A375 (cell line): ENCODE data around the gene INAVA. TPM values are rescaled to one million over a fixed set of nuclear protein-coding genes. Genes with fewer than 3 reads are reported as not detected.

Experiments used
- small RNA-seq: library from RNA; depleted of rRNA; stranded (forward); fragments of <200 nt; gene quantifications from one replicate; pipeline ENCODE3, GENCODE V24; 2014
- total RNA-seq: library from RNA; depleted of rRNA; stranded (reverse); fragments of >200 nt; shearing (Covaris generic); gene quantifications from 2 replicates; pipeline ENCODE4 v1.2.3, GENCODE V29; 2014; rRNA removed

The INAVA gene, protein sequence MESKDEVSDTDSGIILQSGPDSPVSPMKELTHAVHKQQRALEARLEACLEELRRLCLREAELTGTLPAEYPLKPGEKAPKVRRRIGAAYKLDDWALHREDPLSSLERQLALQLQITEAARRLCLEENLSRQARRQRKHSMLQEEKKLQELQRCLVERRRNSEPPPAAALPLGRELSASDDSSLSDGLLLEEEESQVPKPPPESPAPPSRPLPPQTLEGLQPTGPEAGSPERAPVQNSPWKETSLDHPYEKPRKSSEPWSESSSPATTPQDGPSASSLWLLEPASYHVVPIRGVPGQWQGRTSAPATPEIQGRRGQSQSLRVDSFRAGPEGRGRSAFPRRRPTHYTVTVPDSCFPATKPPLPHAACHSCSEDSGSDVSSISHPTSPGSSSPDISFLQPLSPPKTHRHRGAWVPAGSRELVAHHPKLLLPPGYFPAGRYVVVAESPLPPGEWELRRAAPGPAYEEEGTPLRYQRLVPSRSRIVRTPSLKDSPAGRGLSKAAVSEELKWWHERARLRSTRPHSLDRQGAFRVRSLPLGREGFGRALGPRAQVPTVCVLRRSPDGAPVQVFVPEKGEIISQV
- total RNA-seq = 19.5 and 21.9 TPM in 2 replicates

DNA sequence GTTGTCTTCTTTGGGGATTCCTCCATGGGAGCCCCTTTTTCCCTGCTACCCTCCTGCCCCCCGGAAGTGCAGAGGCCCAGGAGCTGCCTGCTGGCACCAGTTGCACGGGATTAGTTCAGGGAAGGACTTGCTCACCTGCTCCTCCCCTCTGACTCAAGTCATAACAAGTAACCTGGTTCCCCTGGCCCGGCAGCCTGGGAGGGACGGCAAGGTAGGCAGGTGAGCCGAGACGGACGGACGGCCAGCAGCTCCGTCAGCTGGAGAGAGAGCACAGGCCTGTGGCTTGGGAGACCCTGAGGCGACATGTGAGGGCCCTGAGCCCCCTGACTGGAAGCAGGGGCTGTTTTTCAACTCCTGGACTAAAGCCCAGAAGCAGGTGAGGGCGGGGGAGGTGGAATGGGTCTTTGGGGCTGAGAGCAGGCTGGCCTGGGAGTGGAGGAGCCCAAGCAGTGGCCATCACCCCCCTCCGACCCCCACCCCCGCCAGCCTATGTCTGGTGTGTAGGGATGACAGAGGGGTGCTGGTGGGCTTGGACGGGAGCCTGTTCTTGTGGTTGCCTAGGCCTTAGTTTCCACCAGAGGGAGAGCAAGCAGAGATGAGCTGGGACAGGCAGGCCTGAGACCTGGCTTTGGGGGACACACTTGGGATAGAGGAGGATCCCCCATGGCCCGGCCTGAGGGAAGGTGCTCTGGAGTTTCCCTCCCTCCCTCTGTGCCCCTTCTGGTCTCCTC lies at the start of gene INAVA:
Gene INAVA, plus strand, starts transcription at position 189 of the 731 bp plus-strand sequence. CDS start 3,501 bp downstream, outside the sequence.

DNA sequence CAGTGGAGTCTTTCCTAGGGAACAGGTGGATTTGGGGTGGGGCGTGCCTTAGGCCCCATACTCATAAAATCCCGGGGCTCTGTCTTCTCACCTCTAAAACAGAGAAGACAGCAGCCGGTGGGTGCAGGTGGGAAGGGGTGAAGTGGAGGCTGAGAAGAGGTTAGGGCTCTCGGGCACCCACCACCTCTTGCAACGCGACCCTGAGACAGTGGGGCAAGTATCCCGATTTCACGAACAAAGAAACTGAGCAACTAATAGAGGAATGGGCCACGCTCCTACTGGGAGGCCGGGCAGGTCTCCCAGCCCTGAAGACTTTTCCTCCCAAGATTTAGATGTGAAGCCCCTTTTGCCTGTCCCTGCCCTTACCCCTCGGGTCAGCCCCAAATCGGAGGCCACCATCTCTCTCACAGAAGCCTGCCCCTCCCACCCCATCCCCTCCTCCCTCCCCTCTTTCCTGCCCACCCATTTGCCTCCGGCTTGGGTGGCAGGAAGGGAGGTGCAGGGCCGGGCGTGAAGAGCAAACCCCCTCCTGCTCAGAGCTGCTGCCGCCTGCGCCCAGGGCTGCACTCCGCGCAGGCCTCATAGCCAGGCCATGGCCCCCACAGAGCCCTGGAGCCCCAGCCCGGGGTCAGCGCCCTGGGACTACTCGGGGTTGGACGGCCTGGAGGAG lies 22.1 kb upstream of the INAVA start, which contains the start of gene GPR25:
Gene GPR25, plus strand, starts transcription at position 536 of the 670 bp plus-strand sequence. Its CDS starts 57 bp downstream, at position 593.

Small RNA genes lying within 50 kb of the gene (small RNA-seq; reads per million reads assigned to genes)
- gene RNU6-704P = not detected

Other genes starting within 250 kb of the INAVA start
- gene DDX59, start 225.0 kb upstream of the INAVA start, total RNA-seq = 47.0 and 53.3 TPM in 2 replicates
- 27.5 and 29.3 TPM in 2 replicates for gene CAMSAP2, start 156.0 kb upstream of the INAVA start, total RNA-seq
- gene GPR25, start 21.9 kb upstream of the INAVA start, total RNA-seq = not detected in 2 replicates
- 19.9 and 20.8 TPM in 2 replicates for gene KIF21B, start 128.8 kb downstream of the INAVA start, total RNA-seq
- 0.03 and 0.08 TPM in 2 replicates for gene CACNA1S, start 217.5 kb downstream of the INAVA start, total RNA-seq
- gene ASCL5, start 232.3 kb downstream of the INAVA start, total RNA-seq = not detected in 2 replicates